AML-193 (cell line): Measurements from ENCODE around the gene ZNF397.

Experiments
- DNase-seq, 2 experiments: peaks; one replicate each; lab custom pipeline; 2025; lab: John Stamatoyannopoulos, UW

The ZNF397 gene

DNA sequence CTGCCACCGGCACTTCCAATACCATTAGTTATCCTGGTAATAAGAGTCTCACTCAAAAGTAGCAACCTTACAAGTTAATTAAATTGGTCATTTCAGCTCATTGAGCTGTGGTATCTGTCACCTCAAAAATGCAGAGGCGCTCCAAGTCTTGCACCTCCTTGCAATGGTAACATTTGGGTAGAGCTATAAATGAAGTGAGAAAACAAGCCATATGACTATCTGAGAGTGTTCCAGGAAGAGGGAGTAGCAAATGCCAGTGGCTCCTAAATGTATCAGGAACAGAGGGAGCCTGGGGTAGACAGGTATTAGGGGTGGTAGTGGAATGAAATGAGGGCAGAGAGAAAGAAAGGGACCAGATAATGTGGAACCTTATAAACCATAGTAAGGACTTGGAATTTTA is 55.2 kb downstream of the ZNF397 start:
- DNase-seq: no peak

- DNase-seq: no peak
These were observed 62.8 kb downstream of the ZNF397 start for GRCh38 chr18:35303610-35304009.

DNA sequence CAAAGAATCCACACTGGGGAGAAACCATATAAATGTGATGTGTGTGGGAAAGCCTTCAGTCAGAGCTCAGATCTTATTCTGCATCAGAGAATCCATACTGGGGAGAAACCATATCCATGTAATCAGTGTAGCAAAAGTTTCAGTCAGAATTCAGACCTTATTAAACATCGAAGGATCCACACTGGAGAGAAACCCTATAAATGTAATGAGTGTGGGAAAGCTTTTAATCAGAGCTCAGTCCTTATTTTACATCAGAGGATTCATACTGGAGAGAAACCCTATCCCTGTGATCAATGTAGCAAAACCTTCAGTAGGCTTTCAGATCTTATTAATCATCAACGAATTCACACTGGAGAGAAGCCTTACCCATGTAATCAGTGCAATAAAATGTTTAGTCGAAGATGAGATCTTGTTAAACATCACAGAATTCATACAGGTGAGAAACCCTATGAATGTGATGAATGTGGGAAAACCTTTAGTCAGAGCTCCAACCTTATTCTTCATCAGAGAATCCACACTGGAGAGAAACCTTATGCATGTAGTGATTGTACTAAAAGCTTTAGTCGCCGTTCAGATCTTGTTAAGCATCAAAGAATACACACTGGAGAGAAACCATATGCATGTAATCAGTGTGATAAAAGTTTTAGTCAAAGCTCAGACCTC is 65.9 kb downstream of the ZNF397 start:
- no peak for DNase-seq
